H9 (cell line): ENCODE measurements around the gene ASIC3. TPM values are rescaled to one million over a fixed set of nuclear protein-coding genes. Genes with fewer than 3 reads are reported as not detected.

Experiments used
- DNase-seq: peaks from one replicate; pipeline ENCODE4 v3.0.0-alpha.2; 2017
- H2AFZ ChIP-seq: one replicate; pipeline ENCODE4 v1.6.1; 2013; ENCODE audit warnings: mild to moderate bottlenecking, low read length, control low read depth, moderate library complexity
- H2AK5ac ChIP-seq: 2 replicates; pipeline ENCODE4 v1.6.1; 2013; ENCODE audit warnings: low read length, control low read depth, mixed read lengths; ENCODE audit not compliant: insufficient read length
- H2BK120ac ChIP-seq: one replicate; pipeline ENCODE4 v1.6.1; 2013; ENCODE audit warnings: low read depth, mild to moderate bottlenecking, low read length, control low read depth, inconsistent platforms; ENCODE audit not compliant: poor library complexity, severe bottlenecking
- H2BK12ac ChIP-seq: 2 replicates; pipeline ENCODE4 v1.6.1; 2013; ENCODE audit warnings: low read length, control low read depth, mixed read lengths, low read depth; ENCODE audit not compliant: insufficient read length
- H2BK15ac ChIP-seq: 2 replicates; pipeline ENCODE4 v1.6.1; 2013; ENCODE audit warnings: low read depth, low read length, control low read depth
- H2BK20ac ChIP-seq: one replicate; pipeline ENCODE4 v1.6.1; 2013; ENCODE audit warnings: low read depth, mild to moderate bottlenecking, low read length, control low read depth, inconsistent platforms; ENCODE audit not compliant: poor library complexity, severe bottlenecking
- H2BK5ac ChIP-seq: 2 replicates; pipeline ENCODE4 v1.6.1; 2013; ENCODE audit warnings: low read length, control low read depth, mixed read lengths; ENCODE audit not compliant: insufficient read length
- H3K14ac ChIP-seq: 2 replicates; pipeline ENCODE4 v1.6.1; 2013; ENCODE audit warnings: low read length, control low read depth; ENCODE audit not compliant: insufficient read depth
- H3K18ac ChIP-seq: 2 replicates; pipeline ENCODE4 v1.6.1; 2013; ENCODE audit warnings: low read depth, mild to moderate bottlenecking, mixed read lengths, low read length, control low read depth; ENCODE audit not compliant: insufficient read length
- H3K23ac ChIP-seq: 2 replicates; pipeline ENCODE4 v1.6.1; 2013; ENCODE audit warnings: low read length, control low read depth, mixed read lengths, low read depth; ENCODE audit not compliant: insufficient read length
- H3K23me2 ChIP-seq: 2 replicates; pipeline ENCODE4 v1.6.1; 2013; ENCODE audit warnings: low read depth, mild to moderate bottlenecking, mixed read lengths, low read length, control low read depth; ENCODE audit not compliant: insufficient read length, poor library complexity, severe bottlenecking
- H3K27ac ChIP-seq: 2 replicates; pipeline ENCODE4 v1.5.1; 2013; ENCODE audit warnings: low read length, control low read depth, mixed read lengths, low read depth; ENCODE audit not compliant: insufficient read length
- H3K27me3 ChIP-seq: 2 replicates; pipeline ENCODE4 v1.6.1; 2013; ENCODE audit warnings: low read length, control low read depth, inconsistent platforms; ENCODE audit not compliant: insufficient read depth
- H3K4ac ChIP-seq: 2 replicates; pipeline ENCODE4 v1.6.1; 2013; ENCODE audit warnings: low read depth, mild to moderate bottlenecking, control low read depth, inconsistent platforms, low read length, moderate library complexity
- H3K4me1 ChIP-seq: 2 replicates; pipeline ENCODE4 v1.6.1; 2013; ENCODE audit warnings: low read length, control low read depth, inconsistent platforms; ENCODE audit not compliant: insufficient read depth
- H3K4me2 ChIP-seq: 2 replicates; pipeline ENCODE4 v1.6.1; 2013; ENCODE audit warnings: low read length, control low read depth, mixed read lengths; ENCODE audit not compliant: insufficient read length, insufficient read depth
- H3K56ac ChIP-seq: 2 replicates; pipeline ENCODE4 v1.6.1; 2013; ENCODE audit warnings: low read depth, mild to moderate bottlenecking, mixed read lengths, low read length, control low read depth; ENCODE audit not compliant: insufficient read length
- H3K79me1 ChIP-seq: 2 replicates; pipeline ENCODE4 v1.6.1; 2013; ENCODE audit warnings: low read depth, mild to moderate bottlenecking, moderate library complexity, low read length, control low read depth, inconsistent platforms; ENCODE audit not compliant: insufficient read depth, poor library complexity, severe bottlenecking
- H3K79me2 ChIP-seq: 2 replicates; pipeline ENCODE4 v1.6.1; 2013; ENCODE audit warnings: low read length, control low read depth, inconsistent platforms; ENCODE audit not compliant: insufficient read depth
- H3K9ac ChIP-seq: 2 replicates; pipeline ENCODE4 v1.6.1; 2013; ENCODE audit warnings: low read length, control low read depth, mixed read lengths; ENCODE audit not compliant: insufficient read length; ENCODE audit errors: extremely low read depth
- H3K9me3 ChIP-seq: one replicate; pipeline ENCODE4 v1.6.1; 2013; ENCODE audit warnings: low read depth, low read length, inconsistent platforms; ENCODE audit not compliant: control insufficient read depth
- H3T11ph ChIP-seq: one replicate; pipeline ENCODE4 v1.6.1; 2013; ENCODE audit warnings: mild to moderate bottlenecking, low read length, control low read depth, inconsistent platforms
- H4K20me1 ChIP-seq: one replicate; pipeline ENCODE4 v1.6.1; 2013; ENCODE audit not compliant: control insufficient read depth, insufficient read length, insufficient read depth
- H4K5ac ChIP-seq: 2 replicates; pipeline ENCODE4 v1.6.1; 2013; ENCODE audit warnings: low read depth, mild to moderate bottlenecking, mixed read lengths, low read length, control low read depth; ENCODE audit not compliant: insufficient read length
- H4K8ac ChIP-seq: replicated peaks from 2 replicates; pipeline ENCODE4 v1.6.1; 2013; ENCODE audit warnings: low read length, control low read depth, mixed read lengths, low read depth; ENCODE audit not compliant: insufficient read length
- H4K91ac ChIP-seq: 2 replicates; pipeline ENCODE4 v1.6.1; 2013; ENCODE audit warnings: low read depth, mild to moderate bottlenecking, moderate library complexity, mixed read lengths, low read length, control low read depth; ENCODE audit not compliant: insufficient read length
- H3K27ac Mint-ChIP-seq, 3 experiments: 2 replicates in 2 of 3; 3 replicates in 1 of 3; pipeline ENCODE4 v1.8.0; 2020 to 2021; ENCODE audit warnings: mixed read lengths in 3 of 3, mild to moderate bottlenecking in 1 of 3, moderate library complexity in 1 of 3
- H3K27me3 Mint-ChIP-seq: 2 replicates; pipeline ENCODE4 v1.8.0; 2021; ENCODE audit warnings: low read depth, mild to moderate bottlenecking, moderate library complexity, mixed read lengths
- H3K36me3 Mint-ChIP-seq, 3 experiments: 2 replicates in 2 of 3; 3 replicates in 1 of 3; pipeline ENCODE4 v1.8.0; 2020 to 2021; ENCODE audit warnings: low read depth in 3 of 3, mixed read lengths in 3 of 3; ENCODE audit not compliant: insufficient read depth in 1 of 3
- H3K4me1 Mint-ChIP-seq, 2 experiments: 2 replicates each; pipeline ENCODE4 v1.8.0; 2020; ENCODE audit warnings: mixed read lengths in 2 of 2
- H3K4me3 Mint-ChIP-seq, 2 experiments: 2 replicates in 1 of 2; 3 replicates in 1 of 2; pipeline ENCODE4 v1.8.0; 2020 to 2021; ENCODE audit warnings: mild to moderate bottlenecking in 2 of 2, mixed read lengths in 2 of 2, moderate library complexity in 1 of 2
- H3K9me3 Mint-ChIP-seq, 2 experiments: 2 replicates in 1 of 2; 3 replicates in 1 of 2; pipeline ENCODE4 v1.8.0; 2020; ENCODE audit warnings: mild to moderate bottlenecking in 2 of 2, mixed read lengths in 2 of 2, moderate library complexity in 1 of 2
- CTCF ChIP-seq: fragments of 200-600 bp; sonication (generic); conservative IDR thresholded peaks from 3 replicates; pipeline ENCODE4 v1.8.0; 2021; ENCODE audit warnings: antibody characterized with exemption, mild to moderate bottlenecking
- WGBS: extraction: QIAGEN DNeasy Blood & Tissue Kit; methylation state at CpG from one replicate; pipeline ENCODE4 v1.1.7; 2013; ENCODE audit warnings: missing lambda C conversion rate, low lambda C conversion rate, mixed read lengths; ENCODE audit not compliant: insufficient read length; ENCODE audit errors: extremely low coverage; 5-methylcytosine and 5-hydroxymethylcytosine counted together
- total RNA-seq: library from RNA; stranded (reverse); gene quantifications from 2 replicates; pipeline ENCODE4 v1.2.1, GENCODE V29; 2021

The ASIC3 gene
- total RNA-seq, 1 experiment from 2014 or later = 1.7 TPM

DNA sequence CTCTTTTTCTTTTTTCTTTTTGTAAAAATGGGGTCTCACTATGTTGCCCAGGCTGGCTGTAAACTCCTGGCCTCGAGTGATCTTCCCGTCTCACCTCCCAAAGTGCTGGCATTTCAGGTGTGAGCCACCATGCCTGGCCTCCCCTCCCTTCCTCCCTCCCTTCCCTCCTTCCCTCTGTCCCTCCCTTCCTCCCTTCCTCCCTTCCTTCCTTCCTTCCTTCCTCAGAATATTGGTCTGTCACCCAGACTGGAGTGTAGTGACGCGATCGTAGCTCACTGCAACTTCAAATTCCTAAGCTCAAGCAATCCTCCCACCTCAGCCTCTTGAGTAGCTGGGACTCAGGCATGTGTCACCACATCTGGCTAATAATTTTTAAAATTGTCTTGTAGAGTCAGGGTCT is 46.3 kb downstream of the ASIC3 start:
- no peak overlapping the region for H3K56ac ChIP-seq

More for the DNA sequence above, 46.3 kb downstream of the ASIC3 start:
- Histone ChIP-seq H4K91ac (no peak overlapping the region), H3K14ac (no peak overlapping the region), H3K23me2 (no peaks in the 10 kb centered on the region), H4K5ac (no peak overlapping the region), H3K18ac (no peak overlapping the region), H2BK120ac (no peak overlapping the region), H4K8ac (no peak overlapping the region), H4K20me1 (no peaks in the 10 kb centered on the region), H3K4me2 (no peak overlapping the region), H2BK20ac (no peak overlapping the region), H2BK12ac (no peak overlapping the region), H3K23ac (no peak overlapping the region), H2AFZ (no peak overlapping the region), H3K9me3 (no peaks in the 10 kb centered on the region), H3K79me2 (peaks cover 27% of the 10 kb centered on the region), H2BK15ac (no peak overlapping the region), H2BK5ac (no peak overlapping the region), H3K27ac (no peak overlapping the region), H3K27me3 (no peaks in the 10 kb centered on the region), H3K4ac (no peak overlapping the region), H3K79me1 (peaks cover 7% of the 10 kb centered on the region), H2AK5ac (no peak overlapping the region), H3K4me1 (no peaks in the 10 kb centered on the region), H3T11ph (no peak overlapping the region), H3K9ac (no peak overlapping the region)
- H3K27ac Mint-ChIP-seq = peak overlapping the region in 2 of 3 experiments; percentile 18 to 92; a peak in 1 of 7 replicates
- WGBS = no CpG with 5 or more reads among the region's 5 CpGs
- TF ChIP-seq CTCF = no peak
- no peak overlapping the region for H3K4me3 Mint-ChIP-seq
- no peak for DNase-seq
- H3K9me3 Mint-ChIP-seq = no peaks in the 10 kb centered on the region
- peaks cover 16 to 23% of the 10 kb centered on the region in 2 experiments for H3K4me1 Mint-ChIP-seq
- H3K36me3 Mint-ChIP-seq = peaks cover 0 to 28% (median 8%) of the 10 kb centered on the region in 3 experiments; a peak in 5 of 7 replicates
- no peaks in the 10 kb centered on the region for H3K27me3 Mint-ChIP-seq
